NB4 (cell line): ENCODE data around the gene SH2B3.
"Not testable (repeated sequence)": the region's sequence is repeated elsewhere in the genome, so short reads cannot be mapped to it uniquely, and the experiment has no call there.

Experiments
- DNase-seq: peaks from one replicate; pipeline ENCODE4 v3.0.0; 2010; ENCODE audit warnings: low read depth
- H3K4me3 ChIP-seq: one replicate; pipeline ENCODE4 v1.5.1; 2011; ENCODE audit warnings: mild to moderate bottlenecking, low read depth, low read length, moderate library complexity
- MYC ChIP-seq: IDR thresholded peaks from 2 replicates; pipeline ENCODE4 v1.6.1; 2011; ENCODE audit warnings: low read depth, low read length
- POLR2A ChIP-seq: IDR thresholded peaks from 2 replicates; pipeline ENCODE4 v1.6.1; 2011; ENCODE audit warnings: mild to moderate bottlenecking; ENCODE audit not compliant: insufficient read length; ENCODE audit errors: extremely low read depth
- TF ChIP-seq, protein P1 (sequence below): IDR thresholded peaks from one replicate; pipeline ENCODE4 v1.5.1; 2012; ENCODE audit warnings: low read depth, low read length
- TF ChIP-seq, protein P2 (sequence below): IDR thresholded peaks from 2 replicates; pipeline ENCODE4 v1.6.1; 2011; ENCODE audit warnings: low read depth, low read length

The SH2B3 gene

DNA sequence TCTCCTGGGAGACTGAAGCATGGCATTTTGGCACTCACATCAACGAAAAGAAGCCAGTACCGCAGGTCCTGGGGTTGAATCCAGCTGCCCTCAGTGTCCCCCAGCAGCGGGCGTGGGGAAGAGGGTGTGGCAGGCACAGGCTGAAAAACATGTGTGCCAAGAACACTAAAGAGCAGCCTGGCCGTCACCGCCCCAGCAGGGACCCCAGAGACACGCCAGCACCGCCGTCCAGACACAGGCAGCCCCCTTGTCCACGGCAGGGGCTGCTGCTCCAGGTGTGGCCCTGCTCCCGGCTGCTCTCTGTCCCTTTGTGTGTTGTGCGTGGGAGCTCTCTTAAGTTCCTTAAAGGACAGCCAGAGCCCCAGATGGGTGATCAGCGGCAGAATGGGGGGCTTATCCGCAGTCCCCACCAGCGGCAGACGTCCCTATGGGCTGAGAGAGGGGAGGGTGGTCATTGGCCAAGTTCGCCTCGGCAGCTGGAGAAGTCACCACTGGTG, 37.4 kb upstream of the SH2B3 start:
- no peak for DNase-seq
- TF ChIP-seq, protein P1, sequence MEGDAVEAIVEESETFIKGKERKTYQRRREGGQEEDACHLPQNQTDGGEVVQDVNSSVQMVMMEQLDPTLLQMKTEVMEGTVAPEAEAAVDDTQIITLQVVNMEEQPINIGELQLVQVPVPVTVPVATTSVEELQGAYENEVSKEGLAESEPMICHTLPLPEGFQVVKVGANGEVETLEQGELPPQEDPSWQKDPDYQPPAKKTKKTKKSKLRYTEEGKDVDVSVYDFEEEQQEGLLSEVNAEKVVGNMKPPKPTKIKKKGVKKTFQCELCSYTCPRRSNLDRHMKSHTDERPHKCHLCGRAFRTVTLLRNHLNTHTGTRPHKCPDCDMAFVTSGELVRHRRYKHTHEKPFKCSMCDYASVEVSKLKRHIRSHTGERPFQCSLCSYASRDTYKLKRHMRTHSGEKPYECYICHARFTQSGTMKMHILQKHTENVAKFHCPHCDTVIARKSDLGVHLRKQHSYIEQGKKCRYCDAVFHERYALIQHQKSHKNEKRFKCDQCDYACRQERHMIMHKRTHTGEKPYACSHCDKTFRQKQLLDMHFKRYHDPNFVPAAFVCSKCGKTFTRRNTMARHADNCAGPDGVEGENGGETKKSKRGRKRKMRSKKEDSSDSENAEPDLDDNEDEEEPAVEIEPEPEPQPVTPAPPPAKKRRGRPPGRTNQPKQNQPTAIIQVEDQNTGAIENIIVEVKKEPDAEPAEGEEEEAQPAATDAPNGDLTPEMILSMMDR = no peak
- TF ChIP-seq, protein P2, sequence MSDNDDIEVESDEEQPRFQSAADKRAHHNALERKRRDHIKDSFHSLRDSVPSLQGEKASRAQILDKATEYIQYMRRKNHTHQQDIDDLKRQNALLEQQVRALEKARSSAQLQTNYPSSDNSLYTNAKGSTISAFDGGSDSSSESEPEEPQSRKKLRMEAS = no peak
- TF ChIP-seq POLR2A (no peak), MYC (no peak)
- H3K4me3 ChIP-seq = peak overlapping the region; percentile 65

DNA sequence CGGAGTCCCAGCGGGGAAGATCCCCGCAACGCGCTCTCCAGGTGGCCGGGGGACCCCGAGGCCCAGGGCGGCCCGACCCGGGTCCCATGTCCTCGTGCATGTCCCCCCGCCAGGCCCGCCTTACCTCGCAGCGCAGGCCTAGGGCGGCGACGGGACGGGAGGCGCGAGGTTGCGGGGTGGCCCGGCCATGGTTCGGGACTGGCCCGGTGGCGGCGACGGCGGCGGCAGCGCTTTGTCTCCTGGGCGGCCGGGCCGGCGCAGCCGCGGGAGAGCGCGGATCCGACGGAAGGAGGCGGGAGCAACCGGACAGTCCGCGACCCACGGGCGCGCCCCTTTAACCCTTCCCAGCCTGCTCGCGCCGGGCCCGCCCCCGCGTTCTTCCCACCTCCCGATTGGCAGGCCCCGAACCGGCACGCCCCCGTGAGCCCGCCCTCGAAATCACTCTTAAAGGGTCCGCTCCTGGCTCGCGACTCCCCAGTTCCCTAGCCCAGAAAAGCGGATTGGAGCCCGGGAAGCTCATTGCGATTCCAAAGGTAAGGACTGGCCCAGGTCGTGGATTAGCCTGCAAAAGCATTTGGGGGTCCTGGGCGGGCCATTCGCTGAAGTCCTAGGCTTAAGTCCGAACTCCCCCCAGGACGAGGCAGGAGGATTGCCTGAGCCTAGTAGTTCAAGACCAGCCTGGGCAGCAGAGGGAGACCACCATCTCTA, 36.8 kb upstream of the SH2B3 start, which contains the start of gene PHETA1:
PHETA1 (minus strand) TSS at position 308 of the 708 bp plus-strand sequence. CDS start 5,668 bp downstream, outside the sequence.
- H3K4me3 ChIP-seq = peak within 1 kb of the TSS; percentile 65
- peak; percentile 92 for DNase-seq
- TF ChIP-seq MYC = 0 out of 2 replicates have a peak, but pooled peaks have one; percentile 29
- TF ChIP-seq POLR2A = peak; percentile 57
- TF ChIP-seq, protein P2 = peak; percentile 65
- TF ChIP-seq, protein P1 = no peak

DNA sequence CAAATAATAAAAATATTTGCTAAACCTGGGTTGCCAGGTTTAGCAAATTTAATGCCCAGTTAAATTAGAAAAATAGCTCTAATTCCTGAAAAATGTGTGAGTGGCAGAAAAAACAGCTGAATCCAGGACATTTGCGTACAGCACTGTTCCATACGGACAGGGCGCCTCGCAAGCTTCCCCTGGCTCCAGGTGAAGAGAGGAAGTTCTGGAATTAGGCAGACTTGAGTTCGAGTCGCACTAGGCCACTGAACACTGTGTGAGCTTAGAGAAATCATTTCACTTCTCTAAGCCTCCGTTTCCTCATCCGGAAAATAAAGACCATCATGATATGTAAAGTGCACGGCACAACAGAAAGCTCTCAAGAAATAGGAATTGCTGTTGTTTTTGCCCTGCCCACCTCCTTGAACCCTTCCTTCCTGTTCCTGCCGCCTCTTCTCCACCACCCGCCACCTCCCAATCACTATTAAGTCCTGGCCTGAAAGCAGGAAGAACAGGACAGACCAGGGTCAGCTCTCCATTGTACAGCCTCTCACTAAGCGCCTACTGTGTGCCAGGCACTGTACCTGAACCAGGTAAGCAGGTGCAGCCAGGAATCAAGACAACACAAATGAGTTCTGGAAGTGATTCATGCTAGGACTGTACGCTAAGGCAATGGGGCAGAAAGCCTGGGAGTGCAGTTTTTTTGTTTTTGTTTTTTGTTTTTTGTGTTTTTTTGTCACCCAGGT, 36.1 kb upstream of the SH2B3 start:
- H3K4me3 ChIP-seq = peak overlapping the region; percentile 65
- no peak for DNase-seq
- TF ChIP-seq, protein P2 = no peak
- no peak for TF ChIP-seq MYC
- TF ChIP-seq, protein P1 = no peak
- no peak for TF ChIP-seq POLR2A

DNA sequence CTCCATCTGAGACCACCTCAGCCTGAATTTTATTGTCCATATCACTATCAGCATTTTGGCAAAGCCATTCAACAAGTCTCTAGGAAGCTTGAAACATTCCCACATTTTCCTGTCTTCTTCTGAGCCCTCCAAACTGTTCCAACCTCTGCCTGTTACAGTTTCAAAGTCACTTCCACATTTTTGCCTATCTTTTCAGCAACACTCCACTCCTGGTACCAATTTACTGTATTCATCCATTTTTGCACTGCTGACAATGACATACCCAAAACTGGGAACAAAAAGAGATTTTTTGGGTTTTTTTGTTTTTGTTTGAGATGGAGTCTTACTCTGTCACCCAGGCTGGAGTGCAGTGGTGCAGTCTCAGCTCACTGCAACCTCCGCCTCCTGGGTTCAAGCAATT, 32.5 kb upstream of the SH2B3 start:
- not testable (repeated sequence) for DNase-seq, H3K4me3 ChIP-seq

DNA sequence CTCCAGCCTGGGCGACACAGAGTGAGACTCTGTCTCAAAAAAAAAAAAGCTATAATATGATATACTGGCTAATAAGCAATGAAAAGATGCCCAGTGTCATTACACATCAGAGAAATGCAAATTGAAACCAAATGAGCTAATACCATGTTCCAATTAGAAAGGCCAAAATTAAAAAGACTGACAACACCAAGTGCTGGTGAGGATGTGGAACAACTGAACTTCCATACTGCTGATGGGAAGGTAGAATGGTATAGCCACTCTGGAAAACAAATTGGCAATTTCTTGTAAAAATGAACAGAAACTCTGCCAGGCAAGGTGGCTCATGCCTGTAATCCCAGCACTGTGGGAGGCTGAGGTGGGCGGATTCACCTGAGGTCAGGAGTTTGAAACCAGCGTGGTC, 28.3 kb upstream of the SH2B3 start:
- no peak overlapping the region for H3K4me3 ChIP-seq
- TF ChIP-seq POLR2A (no peak), MYC (no peak)
- TF ChIP-seq, protein P2 = no peak
- TF ChIP-seq, protein P1 = no peak
- no peak for DNase-seq

DNA sequence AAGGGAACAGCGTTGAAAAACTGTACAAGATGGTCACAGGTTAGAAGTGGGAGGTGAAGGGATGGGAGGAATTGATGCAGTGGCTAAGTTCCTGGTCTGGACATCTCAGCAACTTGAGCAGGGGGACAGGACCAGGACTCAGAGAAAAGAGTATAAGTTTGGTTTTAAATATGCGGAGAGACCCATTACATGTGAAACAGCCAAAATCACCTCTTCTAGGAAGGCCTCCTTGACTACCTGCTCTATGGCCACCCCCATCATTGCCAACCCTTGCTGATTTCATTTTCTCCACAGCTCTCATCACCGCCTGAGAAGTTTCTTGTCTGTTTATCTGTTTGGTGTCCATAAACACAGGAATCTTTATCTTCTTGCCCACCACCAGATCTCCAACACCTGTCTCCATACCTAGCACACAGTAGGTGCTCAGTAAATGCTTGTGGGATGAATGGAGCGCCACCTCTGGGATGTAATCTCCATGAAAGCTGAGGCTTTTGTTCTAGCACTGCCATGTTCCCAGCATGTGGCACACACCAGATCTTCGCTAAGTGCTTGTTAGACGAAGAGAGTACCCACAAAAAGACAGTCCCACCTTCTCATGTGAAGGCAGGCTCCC, 25.7 kb upstream of the SH2B3 start:
- no peak for TF ChIP-seq POLR2A
- TF ChIP-seq, protein P1 = no peak
- TF ChIP-seq, protein P2 = no peak
- no peak for TF ChIP-seq MYC
- no peak overlapping the region for H3K4me3 ChIP-seq
- DNase-seq = no peak
